H54 (cell line): ENCODE data around the gene MYOD1.

Source experiments
- DNase-seq: peaks from one replicate; pipeline ENCODE4 v3.0.0; 2011; ENCODE audit warnings: low spot score, mixed read lengths; ENCODE audit not compliant: insufficient read length
- FAIRE-seq: peaks from 3 replicates; lab custom pipeline; 2011; peaks lifted over from hg19 to GRCh38; lab: Jason Lieb, UNC
- POLR2A ChIP-seq: IDR thresholded peaks from 2 replicates; pipeline ENCODE4 v1.6.1; 2011; ENCODE audit warnings: low read depth, mild to moderate bottlenecking, low read length

The MYOD1 gene

DNA sequence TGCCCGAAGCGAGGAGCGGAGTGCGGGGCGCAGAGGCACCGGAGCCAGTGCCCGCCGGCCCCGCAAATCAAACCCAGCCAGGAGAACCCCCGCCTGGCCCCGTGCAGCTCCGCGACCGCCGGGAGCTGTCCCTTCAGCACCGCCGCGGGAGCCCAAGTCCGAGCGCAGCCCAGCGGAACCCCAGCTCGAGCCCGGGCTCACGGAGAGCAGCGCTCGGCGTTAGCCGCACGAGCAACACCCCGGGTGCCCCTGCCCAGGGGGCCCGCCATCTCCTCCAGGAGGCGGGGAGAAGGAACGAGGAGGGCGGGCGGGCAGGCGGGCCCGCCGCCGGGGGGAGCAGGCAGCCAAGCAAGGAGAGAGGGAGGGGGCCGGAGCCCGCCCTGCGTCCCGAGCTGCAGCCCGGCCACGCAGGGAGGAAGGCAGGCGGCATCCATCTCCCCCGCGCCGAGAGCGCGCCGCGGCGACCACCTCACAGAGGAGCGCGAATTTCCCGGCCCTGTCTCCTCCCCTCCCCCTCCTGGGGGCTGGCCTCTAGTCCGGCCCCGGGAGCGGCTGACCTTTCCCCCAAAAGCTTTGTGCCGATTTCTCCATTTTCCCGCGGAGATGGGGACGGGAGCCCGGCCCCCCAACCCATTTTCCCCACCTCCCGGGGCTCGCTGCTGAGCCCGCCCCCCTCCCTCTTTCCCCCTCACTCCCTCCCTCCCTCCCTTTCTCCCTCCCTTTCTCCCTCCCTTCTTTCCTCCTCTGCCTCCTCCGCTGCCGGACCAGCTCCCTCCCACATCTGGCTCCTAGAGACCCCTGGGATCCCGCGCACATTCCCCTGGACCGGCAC lies 15.8 kb downstream of the MYOD1 start:
- FAIRE-seq (no peak), DNase-seq (peak; percentile 69)
- TF ChIP-seq POLR2A: no peak

DNA sequence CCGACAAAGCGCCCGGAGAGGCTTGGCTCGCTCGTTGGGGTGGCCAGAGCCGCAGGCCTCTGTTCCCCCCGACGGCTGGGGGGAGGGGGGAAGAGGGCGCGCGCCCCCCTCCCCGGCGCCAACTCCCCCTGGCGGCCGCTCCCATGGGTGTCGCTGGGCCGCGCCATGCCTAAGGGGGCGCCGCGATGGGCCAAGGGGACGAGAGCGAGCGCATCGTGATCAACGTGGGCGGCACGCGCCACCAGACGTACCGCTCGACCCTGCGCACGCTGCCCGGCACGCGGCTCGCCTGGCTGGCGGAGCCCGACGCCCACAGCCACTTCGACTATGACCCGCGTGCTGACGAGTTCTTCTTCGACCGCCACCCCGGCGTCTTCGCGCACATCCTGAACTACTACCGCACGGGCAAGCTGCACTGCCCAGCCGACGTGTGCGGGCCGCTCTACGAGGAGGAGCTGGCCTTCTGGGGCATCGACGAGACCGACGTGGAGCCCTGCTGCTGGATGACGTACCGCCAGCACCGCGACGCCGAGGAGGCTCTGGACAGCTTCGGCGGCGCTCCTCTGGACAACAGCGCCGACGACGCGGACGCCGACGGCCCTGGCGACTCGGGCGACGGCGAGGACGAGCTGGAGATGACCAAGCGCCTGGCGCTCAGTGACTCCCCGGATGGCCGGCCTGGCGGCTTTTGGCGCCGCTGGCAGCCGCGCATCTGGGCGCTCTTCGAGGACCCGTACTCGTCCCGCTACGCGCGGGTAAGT lies 16.6 kb downstream of the MYOD1 start:
- FAIRE-seq (no peak), DNase-seq (no peak)
- TF ChIP-seq POLR2A: no peak

DNA sequence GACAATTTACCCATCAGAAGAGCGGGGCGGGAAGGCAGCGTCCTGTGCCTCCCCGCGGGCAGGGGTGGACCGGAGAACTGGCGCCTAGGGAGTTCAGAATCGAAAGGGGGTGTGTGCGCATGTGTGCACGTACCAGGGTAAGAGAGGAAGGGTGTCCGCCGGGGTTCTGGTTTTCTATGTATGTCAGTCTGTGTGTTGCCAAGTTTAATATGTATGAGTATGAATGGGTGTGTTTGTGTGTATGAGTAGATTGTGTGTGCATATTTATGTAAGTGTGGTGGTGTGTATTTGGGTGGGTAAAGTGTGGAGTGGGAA lies 17.2 kb downstream of the MYOD1 start:
- TF ChIP-seq POLR2A: no peak
- DNase-seq (no peak), FAIRE-seq (no peak)

DNA sequence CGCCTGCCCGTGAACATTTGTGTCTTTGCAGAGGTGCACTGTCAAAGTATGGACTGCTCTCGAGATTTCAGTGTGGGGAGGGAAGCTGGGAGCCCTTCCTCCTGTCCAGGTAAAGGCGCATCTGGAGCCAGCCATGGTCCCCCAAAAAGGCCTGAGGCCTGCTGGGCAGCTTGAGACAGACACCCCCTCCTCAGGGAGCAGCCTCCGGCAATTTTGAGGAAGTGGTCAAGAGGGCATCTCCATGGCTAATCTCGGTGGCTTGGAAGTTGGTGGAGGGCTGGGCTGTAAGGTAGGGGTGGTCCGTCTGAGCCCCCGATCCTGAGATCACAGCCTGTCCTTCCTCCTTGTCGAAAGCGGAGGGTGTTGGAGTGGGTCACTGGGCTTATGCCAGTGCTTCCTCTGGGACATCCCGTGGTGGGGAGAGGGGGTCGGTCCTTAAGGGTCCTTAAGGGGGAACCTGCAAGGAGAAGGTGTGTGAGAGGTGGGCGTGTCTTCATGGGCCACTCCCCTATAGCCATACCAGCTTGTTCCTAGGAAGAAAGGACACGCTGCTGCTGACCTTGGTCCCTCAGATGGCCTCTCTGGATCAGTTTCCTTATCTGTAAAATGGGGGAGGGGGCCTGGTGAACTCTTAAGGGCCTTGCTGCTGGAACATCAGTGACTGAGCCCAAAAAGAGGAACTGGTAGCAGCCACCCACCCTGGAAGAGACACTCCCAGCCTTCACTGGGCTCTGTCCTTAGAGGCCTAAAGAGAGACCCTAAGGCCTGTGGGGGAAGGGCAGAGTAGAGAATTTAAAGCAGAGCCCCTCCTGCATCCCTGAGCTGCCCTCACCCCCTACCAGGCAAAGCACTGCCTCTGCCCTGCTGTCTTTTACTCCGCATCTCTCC lies 17.8 kb downstream of the MYOD1 start:
- DNase-seq (no peak), FAIRE-seq (no peak)
- no peak for TF ChIP-seq POLR2A

- FAIRE-seq: no peak
- DNase-seq: no peak
- TF ChIP-seq POLR2A: no peak
These were observed 19.0 kb downstream of the MYOD1 start for GRCh38 chr11:17738151-17738973.

DNA sequence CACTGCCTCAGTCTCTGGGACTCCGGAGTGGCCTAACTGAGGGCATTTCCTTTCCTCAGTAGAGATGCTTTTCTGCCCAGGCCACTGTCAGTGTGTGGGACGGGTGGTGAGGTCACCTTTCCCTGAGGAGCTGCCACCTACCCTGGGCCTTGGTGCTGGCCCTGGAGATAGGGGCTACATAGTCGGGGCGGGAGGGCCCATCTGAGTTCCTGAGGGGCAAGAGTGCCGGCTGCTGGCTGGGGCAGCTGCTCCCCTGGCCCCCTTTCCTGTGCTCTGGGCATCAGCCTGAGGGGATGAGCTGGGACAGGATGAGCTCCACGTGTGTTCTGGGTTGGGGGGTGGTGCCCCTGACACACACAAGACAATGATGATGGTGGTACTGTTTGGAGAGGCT lies 20.6 kb downstream of the MYOD1 start:
- TF ChIP-seq POLR2A: no peak
- no peak for DNase-seq
- no peak for FAIRE-seq

- TF ChIP-seq POLR2A: no peak
- DNase-seq (no peak), FAIRE-seq (no peak)
These were observed 21.4 kb downstream of the MYOD1 start for GRCh38 chr11:17740649-17741235.

DNA sequence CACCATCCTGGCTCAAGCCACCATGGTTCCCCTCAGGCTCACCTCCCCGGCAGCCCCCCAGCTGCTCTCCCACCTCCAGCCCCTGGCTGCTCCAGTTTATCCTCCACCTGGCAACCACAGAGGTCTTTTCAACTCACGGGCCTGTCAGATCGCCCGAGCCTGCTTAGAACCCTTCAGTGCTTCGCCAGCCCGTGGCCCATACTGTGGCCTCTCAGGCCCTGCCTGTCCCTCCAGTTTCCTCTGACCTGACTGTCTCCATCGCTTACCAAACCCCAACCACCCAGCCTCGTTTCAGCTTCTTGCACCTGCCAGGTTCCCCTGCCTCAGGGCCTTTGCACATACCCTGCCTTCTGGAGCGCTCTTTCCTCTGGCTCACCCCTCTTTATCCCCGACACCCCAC lies 22.1 kb downstream of the MYOD1 start:
- TF ChIP-seq POLR2A: no peak
- FAIRE-seq (no peak), DNase-seq (no peak)

DNA sequence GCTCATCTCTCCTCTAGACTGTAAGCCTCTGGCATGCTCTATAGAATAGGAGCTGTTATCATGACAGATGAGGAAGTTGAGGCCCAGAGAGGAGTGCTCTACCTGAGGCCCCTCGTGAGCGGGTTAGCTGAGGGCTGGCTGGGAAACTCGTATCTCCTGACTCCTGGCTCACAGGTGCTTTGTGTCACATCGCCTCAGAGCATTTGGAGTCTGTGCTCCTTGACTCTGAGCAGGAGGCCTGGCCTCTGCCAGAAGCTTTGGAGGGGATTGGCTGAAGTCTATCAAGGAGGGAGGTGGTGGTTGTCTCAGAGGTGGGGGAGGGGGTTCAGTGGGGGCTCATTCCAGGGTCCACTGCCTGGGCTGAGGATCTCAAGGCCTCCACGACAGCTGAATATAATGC lies 22.6 kb downstream of the MYOD1 start:
- DNase-seq (no peak), FAIRE-seq (no peak)
- TF ChIP-seq POLR2A: no peak

- TF ChIP-seq POLR2A: no peak
- FAIRE-seq: no peak
- DNase-seq: no peak
These were observed 23.8 kb downstream of the MYOD1 start for GRCh38 chr11:17743026-17743807.

GRCh38 chr11:17743808-17744119 lies 24.4 kb downstream of the MYOD1 start:
- no peak for FAIRE-seq
- peak; percentile 81 for DNase-seq
- TF ChIP-seq POLR2A: no peak
